ENCODE results near the gene EPHB1. TPM values are rescaled to one million over a fixed set of nuclear protein-coding genes. Genes with fewer than 3 reads are reported as not detected.

The EPHB1 gene
- total and polyA plus RNA-seq, 4 donors: 0.23 to 1.7 (median 0.52) TPM

- TF ChIP-seq FOXA1 (IDR thresholded peaks at IDR 0.05) (no peak), REST (IDR thresholded peaks at IDR 0.05) (no peak), GABPA (IDR thresholded peaks at IDR 0.05 in 1 of 2, conservative IDR thresholded peaks at IDR 0.05 in 1 of 2) (no peak), HNF4G (IDR thresholded peaks at IDR 0.05) (no peak)
Measured at GRCh38 chr3:134762016-134762415, 33.0 kb upstream of the EPHB1 start (continued).

GRCh38 chr3:134765468-134765867 is 29.6 kb upstream of the EPHB1 start:
- TF ChIP-seq NR2F2 (IDR thresholded peaks at IDR 0.05) (no peak), HNF4A (conservative IDR thresholded peaks at IDR 0.05) (no peak), RAD21 (IDR thresholded peaks at IDR 0.05) (no peak), HNF4G (IDR thresholded peaks at IDR 0.05) (no peak), JUND (IDR thresholded peaks at IDR 0.05) (no peak), TAF1 (conservative IDR thresholded peaks at IDR 0.05) (no peak), MAX (IDR thresholded peaks at IDR 0.05) (no peak), ATF3 (IDR thresholded peaks at IDR 0.05) (no peak), CTCF (IDR thresholded peaks at IDR 0.05; ENCODE audit: low read depth, low read length, missing input control) (no peak), EGR1 (IDR thresholded peaks at IDR 0.05; ENCODE audit: low read depth in 2 of 2) (no peak), ZBTB33 (IDR thresholded peaks at IDR 0.05) (no peak), FOXA2 (IDR thresholded peaks at IDR 0.05) (no peak), FOXA1 (IDR thresholded peaks at IDR 0.05) (no peak), RXRA (IDR thresholded peaks at IDR 0.05) (no peak), YY1 (IDR thresholded peaks at IDR 0.05) (no peak), SP1 (IDR thresholded peaks at IDR 0.05) (no peak), GABPA (IDR thresholded peaks at IDR 0.05 in 1 of 2, conservative IDR thresholded peaks at IDR 0.05 in 1 of 2) (no peak)
- no peaks in the 10 kb centered on the region for H3K9me3 ChIP-seq (ENCODE audit: control insufficient read depth in 4 of 4, low read length in 3 of 4)
- DNase-seq (ENCODE audit: low spot score): no peak
- no peak overlapping the region for H3K9ac ChIP-seq (ENCODE audit: low read depth in 1 of 2, low read length in 2 of 2)
- H3K27me3 ChIP-seq (ENCODE audit: control insufficient read depth in 4 of 4, insufficient read depth in 4 of 4, low read length in 3 of 4): no peaks in the 10 kb centered on the region
- H3K36me3 ChIP-seq (ENCODE audit: control insufficient read depth in 4 of 4, insufficient read depth in 3 of 4, low read depth in 1 of 4, low read length in 3 of 4): no peaks in the 10 kb centered on the region
- no peak overlapping the region for H3K4me3 ChIP-seq (ENCODE audit: low read depth in 1 of 3, low read length in 3 of 3)
- no peak overlapping the region for H3K27ac ChIP-seq (ENCODE audit: low read depth in 1 of 2, low read length in 2 of 2)
- 94% methylated on average over 2 of the region's 2 CpGs for WGBS
- no peaks in the 10 kb centered on the region for H3K4me1 ChIP-seq (ENCODE audit: control insufficient read depth in 4 of 4, insufficient read depth in 4 of 4, low read length in 3 of 4)
